Mesendoderm (in vitro differentiated cells): ENCODE data around the gene ECPAS.

Experiments used
- DNase-seq: peaks from one replicate; pipeline ENCODE4 v3.0.0; 2013
- H2AK5ac ChIP-seq: 2 replicates; pipeline ENCODE4 v1.6.1; 2013; ENCODE audit warnings: low read length, inconsistent platforms
- H2BK120ac ChIP-seq: 2 replicates; pipeline ENCODE4 v1.6.1; 2013; ENCODE audit warnings: low read depth, mild to moderate bottlenecking, low read length, moderate library complexity, mixed read lengths
- H2BK15ac ChIP-seq: replicated peaks from 2 replicates; pipeline ENCODE4 v1.6.1; 2013; ENCODE audit warnings: low read depth, mild to moderate bottlenecking, moderate library complexity
- H2BK5ac ChIP-seq: 2 replicates; pipeline ENCODE4 v1.6.1; 2013; ENCODE audit warnings: low read length, inconsistent platforms
- H3K18ac ChIP-seq: 2 replicates; pipeline ENCODE4 v1.6.1; 2013; ENCODE audit warnings: mild to moderate bottlenecking, low read length, mixed read lengths
- H3K23ac ChIP-seq: one replicate; pipeline ENCODE4 v1.6.1; 2013; ENCODE audit warnings: low read length
- H3K27ac ChIP-seq: 2 replicates; pipeline ENCODE4 v1.5.1; 2013; ENCODE audit warnings: low read depth, mild to moderate bottlenecking, inconsistent platforms, low read length, moderate library complexity
- H3K27me3 ChIP-seq: 2 replicates; pipeline ENCODE4 v1.6.1; 2013; ENCODE audit warnings: low read length, control low read depth, mild to moderate bottlenecking, inconsistent platforms; ENCODE audit not compliant: insufficient read depth, poor library complexity
- H3K36me3 ChIP-seq: 2 replicates; pipeline ENCODE4 v1.6.1; 2013; ENCODE audit warnings: low read length, inconsistent platforms; ENCODE audit not compliant: control insufficient read depth, insufficient read depth
- H3K4ac ChIP-seq: one replicate; pipeline ENCODE4 v1.6.1; 2013; ENCODE audit warnings: low read depth, mild to moderate bottlenecking, low read length, moderate library complexity
- H3K4me1 ChIP-seq: 2 replicates; pipeline ENCODE4 v1.6.1; 2013; ENCODE audit warnings: low read depth, low read length, inconsistent platforms; ENCODE audit not compliant: control insufficient read depth
- H3K4me2 ChIP-seq: 2 replicates; pipeline ENCODE4 v1.6.1; 2013; ENCODE audit warnings: low read length
- H3K4me3 ChIP-seq: 2 replicates; pipeline ENCODE4 v1.5.1; 2013; ENCODE audit warnings: mild to moderate bottlenecking, low read length
- H3K56ac ChIP-seq: one replicate; pipeline ENCODE4 v1.6.1; 2013; ENCODE audit warnings: low read length
- H3K79me1 ChIP-seq: 2 replicates; pipeline ENCODE4 v1.6.1; 2013; ENCODE audit warnings: low read length, inconsistent platforms
- H3K79me2 ChIP-seq: 2 replicates; pipeline ENCODE4 v1.6.1; 2013; ENCODE audit warnings: mild to moderate bottlenecking, low read length; ENCODE audit not compliant: control insufficient read depth, insufficient read depth
- H3K9ac ChIP-seq: 2 replicates; pipeline ENCODE4 v1.6.1; 2013; ENCODE audit warnings: low read length, inconsistent platforms
- H4K5ac ChIP-seq: one replicate; pipeline ENCODE4 v1.6.1; 2013; ENCODE audit warnings: low read length
- H4K8ac ChIP-seq: one replicate; pipeline ENCODE4 v1.6.1; 2013; ENCODE audit warnings: low read depth, mild to moderate bottlenecking, control low read depth, low read length, moderate library complexity
- WGBS: extraction: QIAGEN DNeasy Blood & Tissue Kit; methylation state at CpG from one replicate; pipeline ENCODE4 v1.1.7; 2013; ENCODE audit warnings: low lambda C conversion rate, missing lambda C conversion rate; ENCODE audit not compliant: insufficient coverage; ENCODE audit errors: extremely low coverage; 5-methylcytosine and 5-hydroxymethylcytosine counted together

The ECPAS gene

DNA sequence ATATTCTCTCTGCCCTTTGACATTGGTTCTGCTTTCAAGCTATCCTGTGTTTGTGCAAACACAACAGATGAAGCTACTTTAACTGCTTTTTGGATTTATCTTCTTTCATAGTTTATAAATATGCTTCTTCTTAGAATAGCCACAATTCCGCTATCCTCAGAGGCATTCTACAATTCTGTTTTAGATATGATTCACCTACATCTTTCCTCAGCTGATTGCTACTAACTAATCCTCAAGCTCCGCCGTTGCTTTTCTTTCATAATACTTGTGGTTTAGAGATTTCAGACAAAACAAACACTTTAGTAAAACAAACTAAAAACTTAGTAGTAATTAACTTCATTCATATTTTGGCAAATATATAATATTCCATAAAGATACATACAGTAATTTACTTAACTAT lies 52.5 kb downstream of the ECPAS start:
- Histone ChIP-seq H3K4me1 (no peaks in the 10 kb centered on the region), H3K79me1 (no peaks in the 10 kb centered on the region), H3K4me2 (no peak overlapping the region), H3K9ac (no peak overlapping the region), H3K4me3 (no peak overlapping the region), H3K4ac (no peak overlapping the region), H3K23ac (no peak overlapping the region), H3K18ac (no peak overlapping the region), H4K8ac (no peak overlapping the region), H2BK120ac (no peak overlapping the region), H2BK15ac (no peak overlapping the region), H2BK5ac (no peak overlapping the region), H2AK5ac (no peak overlapping the region), H3K79me2 (no peaks in the 10 kb centered on the region), H3K36me3 (peaks cover 3% of the 10 kb centered on the region), H3K27ac (no peak overlapping the region), H3K27me3 (no peaks in the 10 kb centered on the region), H3K56ac (no peak overlapping the region), H4K5ac (no peak overlapping the region)
- no CpG with 5 or more reads among the region's 3 CpGs for WGBS
- DNase-seq, result no peak

GRCh38 chr9:111429175-111429574 lies 55.0 kb downstream of the ECPAS start:
- H3K18ac ChIP-seq, result no peak overlapping the region
- H3K4me3 ChIP-seq, result no peak overlapping the region
- H3K36me3 ChIP-seq, result peaks cover 3% of the 10 kb centered on the region
- H3K9ac ChIP-seq, result no peak overlapping the region
- no peak overlapping the region for H2BK120ac ChIP-seq
- H3K4me2 ChIP-seq, result no peak overlapping the region
- H2BK15ac ChIP-seq, result no peak overlapping the region
- no peak overlapping the region for H2BK5ac ChIP-seq
- H3K23ac ChIP-seq, result no peak overlapping the region
- no peak overlapping the region for H3K56ac ChIP-seq
- H4K5ac ChIP-seq, result no peak overlapping the region
- no peak overlapping the region for H3K4ac ChIP-seq
- H3K27ac ChIP-seq, result no peak overlapping the region
- no peaks in the 10 kb centered on the region for H3K79me1 ChIP-seq
- no peaks in the 10 kb centered on the region for H3K27me3 ChIP-seq
- H3K4me1 ChIP-seq, result no peaks in the 10 kb centered on the region
- no peak overlapping the region for H2AK5ac ChIP-seq
- H3K79me2 ChIP-seq, result no peaks in the 10 kb centered on the region
- no peak overlapping the region for H4K8ac ChIP-seq
- no peak for DNase-seq

- no peak overlapping the region for H2BK15ac ChIP-seq
- H2BK5ac ChIP-seq, result no peak overlapping the region
- H3K79me2 ChIP-seq, result no peaks in the 10 kb centered on the region
- H3K23ac ChIP-seq, result no peak overlapping the region
- no peak overlapping the region for H3K4me2 ChIP-seq
- no peak overlapping the region for H3K4ac ChIP-seq
- no peaks in the 10 kb centered on the region for H3K79me1 ChIP-seq
- no peak overlapping the region for H3K9ac ChIP-seq
- H3K27me3 ChIP-seq, result no peaks in the 10 kb centered on the region
- H2BK120ac ChIP-seq, result no peak overlapping the region
- no peak overlapping the region for H3K18ac ChIP-seq
- no peaks in the 10 kb centered on the region for H3K36me3 ChIP-seq
- no peak overlapping the region for H3K27ac ChIP-seq
- H4K8ac ChIP-seq, result no peak overlapping the region
- H3K4me1 ChIP-seq, result no peaks in the 10 kb centered on the region
- peak; percentile 11 for DNase-seq
- H3K4me3 ChIP-seq, result no peak overlapping the region
- no peak overlapping the region for H4K5ac ChIP-seq
- H3K56ac ChIP-seq, result no peak overlapping the region
- no peak overlapping the region for H2AK5ac ChIP-seq
These were observed 57.0 kb downstream of the ECPAS start for GRCh38 chr9:111427186-111427585.

- Histone ChIP-seq H3K4me2 (no peak overlapping the region), H4K5ac (no peak overlapping the region), H3K18ac (no peak overlapping the region), H3K36me3 (no peaks in the 10 kb centered on the region), H3K27me3 (no peaks in the 10 kb centered on the region), H3K4ac (no peak overlapping the region), H3K4me3 (no peak overlapping the region), H3K23ac (no peak overlapping the region), H2BK15ac (no peak overlapping the region), H3K9ac (no peak overlapping the region), H3K79me2 (no peaks in the 10 kb centered on the region), H3K27ac (no peak overlapping the region), H2BK120ac (no peak overlapping the region), H2AK5ac (no peak overlapping the region), H3K56ac (no peak overlapping the region), H2BK5ac (no peak overlapping the region), H3K4me1 (no peaks in the 10 kb centered on the region), H4K8ac (no peak overlapping the region), H3K79me1 (no peaks in the 10 kb centered on the region)
- no peak for DNase-seq
- WGBS, result 100% methylated on average over 2 of the region's 3 CpGs
These were observed 60.8 kb downstream of the ECPAS start for GRCh38 chr9:111423389-111423788.

DNA sequence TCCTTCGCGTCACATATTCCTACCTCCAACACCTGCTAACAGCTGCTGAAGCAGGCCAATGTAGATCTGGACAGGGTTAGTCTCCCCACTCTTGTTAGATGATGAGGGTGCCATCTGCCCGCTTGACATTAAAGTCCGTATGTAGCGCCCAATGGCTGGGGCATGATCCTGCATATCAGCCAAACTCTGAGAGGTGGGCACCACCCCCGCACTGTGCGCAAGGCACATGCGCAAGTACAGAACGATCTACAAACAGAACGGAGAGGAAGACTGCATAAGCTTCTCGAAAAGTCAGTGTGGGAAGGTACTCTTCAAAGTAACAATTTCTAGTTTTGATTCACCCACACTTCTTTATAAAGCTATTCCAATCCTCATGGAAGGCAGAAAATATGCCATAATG lies 69.8 kb downstream of the ECPAS start:
- H3K56ac ChIP-seq, result no peak overlapping the region
- no peak overlapping the region for H2AK5ac ChIP-seq
- peaks cover 7% of the 10 kb centered on the region for H3K36me3 ChIP-seq
- H3K79me2 ChIP-seq, result no peaks in the 10 kb centered on the region
- no peak overlapping the region for H3K23ac ChIP-seq
- H3K27me3 ChIP-seq, result no peaks in the 10 kb centered on the region
- no peak overlapping the region for H4K8ac ChIP-seq
- H3K4me1 ChIP-seq, result no peaks in the 10 kb centered on the region
- WGBS, result no CpG with 5 or more reads among the region's 11 CpGs
- no peak overlapping the region for H2BK5ac ChIP-seq
- H3K9ac ChIP-seq, result no peak overlapping the region
- no peak overlapping the region for H2BK15ac ChIP-seq
- no peak overlapping the region for H3K18ac ChIP-seq
- H3K27ac ChIP-seq, result no peak overlapping the region
- DNase-seq, result no peak
- no peaks in the 10 kb centered on the region for H3K79me1 ChIP-seq
- H4K5ac ChIP-seq, result no peak overlapping the region
- no peak overlapping the region for H3K4ac ChIP-seq
- H3K4me3 ChIP-seq, result no peak overlapping the region
- H3K4me2 ChIP-seq, result no peak overlapping the region
- H2BK120ac ChIP-seq, result no peak overlapping the region

- Histone ChIP-seq H3K4me2 (no peak overlapping the region), H3K79me2 (no peaks in the 10 kb centered on the region), H3K4me3 (no peak overlapping the region), H3K79me1 (no peaks in the 10 kb centered on the region), H3K18ac (no peak overlapping the region), H3K56ac (no peak overlapping the region), H2BK120ac (no peak overlapping the region), H3K4me1 (no peaks in the 10 kb centered on the region), H3K36me3 (peaks cover 7% of the 10 kb centered on the region), H2BK5ac (no peak overlapping the region), H2BK15ac (no peak overlapping the region), H3K23ac (no peak overlapping the region), H3K4ac (no peak overlapping the region), H3K27ac (no peak overlapping the region), H3K9ac (no peak overlapping the region), H4K5ac (no peak overlapping the region), H3K27me3 (no peaks in the 10 kb centered on the region), H2AK5ac (no peak overlapping the region), H4K8ac (no peak overlapping the region)
- no CpG with 5 or more reads among the region's 3 CpGs for WGBS
- DNase-seq, result no peak
These were observed 70.2 kb downstream of the ECPAS start for GRCh38 chr9:111413996-111414395.
